K562 (cell line): Measurements from ENCODE around the gene COL5A1. TPM values are rescaled to one million over a fixed set of nuclear protein-coding genes. Genes with fewer than 3 reads are reported as not detected.

Experiments used
- ATAC-seq: fragments of 200-7000 bp; cut with Tn5 transposase; 3 replicates; pipeline ENCODE4 v1.9.1; 2020; ENCODE audit warnings: moderate library complexity
- BruUV-seq: library from RNA; stranded (reverse); fragments of 400-500 nt; replicated peaks from 2 replicates; lab custom pipeline; 2021; lab: Mats Ljungman, UMichigan
- CTCF ChIA-PET: fragments of 300-600 bp; formaldehyde crosslinking; extraction: SDS; loops from one replicate; lab custom pipeline; 2021; ENCODE audit warnings: low intra/inter-chr PET ratio; lab: Yijun Ruan, JAX
- POLR2A ChIA-PET: fragments of 300-600, 350-650 bp; sonication (Branson Sonifier 250); formaldehyde crosslinking; extraction: SDS; loops from one replicate; lab custom pipeline; 2021; ENCODE audit warnings: antibody characterized with exemption, inconsistent platforms; lab: Yijun Ruan, JAX
- DNase-seq, 4 experiments: peaks; one replicate each; pipeline versions ENCODE4 v3.0.0 to v3.0.0-alpha.2; 2011 to 2018; ENCODE audit warnings: low spot score in 3 of 4, mixed read lengths in 3 of 4; ENCODE audit errors: extremely low read depth in 1 of 4
- FAIRE-seq: peaks from 2 replicates; lab custom pipeline; 2011; peaks lifted over from hg19 to GRCh38; lab: Jason Lieb, UNC
- H2AFZ ChIP-seq: 2 replicates; pipeline ENCODE4 v1.6.0; 2011; ENCODE audit warnings: low read depth, low read length, control low read depth, inconsistent platforms
- H3K27ac ChIP-seq: fragments of 200-600 bp; 3 replicates; pipeline ENCODE4 v1.8.0; 2011; ENCODE audit warnings: low read depth, mild to moderate bottlenecking, control low read depth, inconsistent platforms, low read length, moderate library complexity, mixed read lengths; ENCODE audit errors: extremely low read depth
- H3K27me3 ChIP-seq, 2 experiments: fragments of 300-600 bp in 1 of 2; 2 replicates in 1 of 2; 3 replicates in 1 of 2; pipeline versions ENCODE4 v1.6.0 to v1.8.0; 2011; ENCODE audit warnings: inconsistent platforms in 2 of 2, low read length in 2 of 2, mild to moderate bottlenecking in 1 of 2, mixed read lengths in 1 of 2, moderate library complexity in 1 of 2; ENCODE audit not compliant: control insufficient read depth in 2 of 2, insufficient read depth in 2 of 2
- H3K36me3 ChIP-seq: fragments of 300-600 bp; 3 replicates; pipeline ENCODE4 v1.8.0; 2011; ENCODE audit warnings: mild to moderate bottlenecking, low read length, inconsistent platforms; ENCODE audit not compliant: control insufficient read depth, insufficient read depth
- H3K4me1 ChIP-seq, 2 experiments: fragments of 200-600 bp in 1 of 2; replicated peaks in 1 of 2; 2 replicates in 1 of 2; 3 replicates in 1 of 2; pipeline versions ENCODE4 v1.5.1 to v1.8.0; 2011; ENCODE audit warnings: inconsistent platforms in 2 of 2, low read length in 2 of 2, mild to moderate bottlenecking in 1 of 2, mixed read lengths in 1 of 2, moderate library complexity in 1 of 2; ENCODE audit not compliant: control insufficient read depth in 2 of 2, insufficient read depth in 2 of 2
- H3K4me2 ChIP-seq: 2 replicates; pipeline ENCODE4 v1.6.1; 2011; ENCODE audit warnings: low read length, control low read depth, inconsistent platforms, mixed read lengths; ENCODE audit not compliant: insufficient read depth
- H3K4me3 ChIP-seq: fragments of 200-600 bp; sonication (generic), shearing (Covaris generic); 2 replicates; pipeline ENCODE4 v1.5.1; 2016; ENCODE audit warnings: control low read depth, inconsistent platforms
- H3K79me2 ChIP-seq: fragments of 200-600 bp; 3 replicates; pipeline ENCODE4 v1.8.0; 2011; ENCODE audit warnings: low read length, inconsistent platforms; ENCODE audit not compliant: control insufficient read depth, insufficient read depth
- H3K9ac ChIP-seq, 2 experiments: 2 replicates each; pipeline versions ENCODE4 v1.6.0 to v1.6.1; 2011; ENCODE audit warnings: low read depth in 2 of 2, low read length in 2 of 2, control low read depth in 1 of 2, inconsistent platforms in 1 of 2, mild to moderate bottlenecking in 1 of 2, mixed read lengths in 1 of 2; ENCODE audit not compliant: insufficient read depth in 1 of 2
- H3K9me1 ChIP-seq: one replicate; pipeline ENCODE4 v1.6.0; 2011; ENCODE audit warnings: inconsistent platforms, mild to moderate bottlenecking, low read length, moderate library complexity; ENCODE audit not compliant: control insufficient read depth, insufficient read depth
- H3K9me3 ChIP-seq: replicated peaks from 2 replicates; pipeline ENCODE4 v1.5.1; 2011; ENCODE audit warnings: low read depth, low read length, inconsistent platforms; ENCODE audit not compliant: control insufficient read depth, insufficient read depth
- H4K20me1 ChIP-seq: replicated peaks from 2 replicates; pipeline ENCODE4 v1.6.1; 2011; ENCODE audit warnings: low read length, inconsistent platforms, mixed read lengths; ENCODE audit not compliant: control insufficient read depth, insufficient read depth
- ADNP ChIP-seq: fragments of 200-800 bp; sonication (Bioruptor generic); IDR thresholded peaks from 2 replicates; pipeline ENCODE4 v1.6.1; 2016; ENCODE audit warnings: missing genetic modification characterization, missing compliant biosample characterization
- IRF2 ChIP-seq: sonication (generic); formaldehyde crosslinking; IDR thresholded peaks from 2 replicates; pipeline ENCODE4 v1.8.1; 2022; ENCODE audit warnings: mild to moderate bottlenecking, missing genetic modification reagents
- NFE2 ChIP-seq: IDR thresholded peaks from 2 replicates; pipeline ENCODE4 v1.6.1; 2014; ENCODE audit warnings: antibody characterized with exemption, low read depth
- NRF1 ChIP-seq, 2 experiments: fragments of 450-650 bp; IDR thresholded peaks in 1 of 2; conservative IDR thresholded peaks in 1 of 2; 2 replicates each; pipeline ENCODE4 v1.6.1; 2014; ENCODE audit warnings: mild to moderate bottlenecking in 2 of 2
- PKNOX1 ChIP-seq: fragments of 450-650 bp; IDR thresholded peaks from 2 replicates; pipeline ENCODE4 v1.6.1; 2016
- PTRF ChIP-seq: fragments of 450-650 bp; IDR thresholded peaks from 2 replicates; pipeline ENCODE4 v1.6.1; 2016; ENCODE audit warnings: mild to moderate bottlenecking, missing genetic modification characterization, missing compliant biosample characterization
- TFAM ChIP-seq: fragments of 250-450 bp; sonication (Bioruptor Pico); conservative IDR thresholded peaks from 2 replicates; pipeline ENCODE4 v1.5.0; 2021; ENCODE audit warnings: mild to moderate bottlenecking, moderate library complexity
- ZBTB1 ChIP-seq: sonication (generic); formaldehyde crosslinking; IDR thresholded peaks from 2 replicates; pipeline ENCODE4 v1.8.1; 2023; ENCODE audit warnings: missing genetic modification reagents, low read depth, mild to moderate bottlenecking, borderline replicate concordance
- ZBTB2 ChIP-seq: fragments of 450-650 bp; IDR thresholded peaks from 2 replicates; pipeline ENCODE4 v1.6.1; 2016; ENCODE audit warnings: antibody characterized with exemption
- WGBS: fragments of 100-300 bp; shearing (Covaris generic); methylation state at CpG from one replicate; pipeline ENCODE4 v1.1.6; 2016; ENCODE audit warnings: low coverage, mixed read lengths; ENCODE audit not compliant: insufficient coverage; ENCODE audit errors: missing lambda C conversion rate; 5-methylcytosine and 5-hydroxymethylcytosine counted together
- in situ Hi-C: fragments of 300-500 bp; cut with MboI; formaldehyde crosslinking; loops from 4 replicates; pipeline ENCODE4 v1.15.0; 2018; ENCODE audit warnings: inconsistent platforms, mixed read lengths
- intact Hi-C: fragments of 100-400 bp; cut with micrococcal nuclease; formaldehyde crosslinking; loops from 2 replicates; pipeline ENCODE4 v1.14.2; 2022
- polyA plus RNA-seq, 8 experiments: library from polyadenylated mRNA; depleted of rRNA in 4 of 8; stranded (reverse) in 5 of 8; unstranded in 3 of 8; fragments of >200 nt; fragmentation: Nextera tagmentation in 2 of 8; fragmentation: Illumina TruSeq in 1 of 8; extraction: Ambion mirVana in 2 of 8; extraction: Trizol in 1 of 8; gene quantifications; 2 replicates each; pipeline versions ENCODE4 v1.2.1 to v1.2.3, GENCODE V29; 2011 to 2014; ENCODE audit warnings: inconsistent platforms in 1 of 8, missing spikeins in 1 of 8
- total RNA-seq, 7 experiments: library from RNA; depleted of rRNA in 6 of 7; stranded (reverse); fragments of >200 nt in 6 of 7; fragmentation: Illumina TruSeq in 2 of 7; extraction: Trizol in 2 of 7; gene quantifications; 2 replicates each; pipeline versions ENCODE4 v1.2.1 to v1.2.3, GENCODE V29; 2011 to 2021; ENCODE audit warnings: low replicate concordance in 1 of 7
- TF ChIP-seq, protein P1 (sequence below), 2 experiments: fragments of 150-350 bp in 1 of 2; IDR thresholded peaks; 2 replicates each; pipeline ENCODE4 v1.6.1; 2012 to 2016; ENCODE audit warnings: low read depth in 2 of 2, low read length in 2 of 2, mild to moderate bottlenecking in 1 of 2, moderate library complexity in 1 of 2

The COL5A1 gene
- total and polyA plus RNA-seq, 9 of the 15 experiments (the other 6 are each of a cell fraction or from before 2014, with no cell fraction given) = under 0.01 to 0.13 (median 0.04) TPM; not detected in 6

- WGBS = 0% methylated on average over 1 of the region's 1 CpG
- BruUV-seq = no TSS peak
- Histone ChIP-seq H3K9me1 (no peaks in the 10 kb centered on the region), H3K9ac (no peak overlapping the region), H3K9me3 (peaks cover 5% of the 10 kb centered on the region; the same call in 1 of the 2 replicates), H2AFZ (no peak overlapping the region), H3K36me3 (no peaks in the 10 kb centered on the region), H3K27ac (no peak overlapping the region), H3K4me1 (no peaks in the 10 kb centered on the region), H3K27me3 (peaks cover 0 to 7% of the 10 kb centered on the region in 2 experiments; a peak in 3 of 5 replicates), H4K20me1 (no peaks in the 10 kb centered on the region), H3K4me3 (no peak overlapping the region), H3K79me2 (no peaks in the 10 kb centered on the region), H3K4me2 (no peak overlapping the region)
- ChIA-PET CTCF (no interaction called here), POLR2A (no interaction called here)
- TF ChIP-seq ZBTB2 (no peak), IRF2 (0 out of 2 replicates have a peak, but pooled peaks have one; percentile 39)
- ATAC-seq (no peak), FAIRE-seq (no peak), DNase-seq (no peak)
- in situ Hi-C loops = no loop called here
- intact Hi-C loops = no loop called here
These were observed 106.4 kb downstream of the COL5A1 start for GRCh38 chr9:134747951-134748489.

GRCh38 chr9:134748591-134748990, 107.0 kb downstream of the COL5A1 start:
- no peaks in the 10 kb centered on the region for H4K20me1 ChIP-seq
- 1% methylated on average over 8 of the region's 8 CpGs for WGBS
- no peaks in the 10 kb centered on the region for H3K36me3 ChIP-seq
- no peak overlapping the region for H3K27ac ChIP-seq
- H3K27me3 ChIP-seq = peaks cover 0 to 10% of the 10 kb centered on the region in 2 experiments; a peak in 3 of 5 replicates
- no peak for ATAC-seq
- no peaks in the 10 kb centered on the region for H3K9me1 ChIP-seq
- no peak for DNase-seq
- no peaks in the 10 kb centered on the region for H3K79me2 ChIP-seq
- BruUV-seq = no TSS peak
- peaks cover 5% of the 10 kb centered on the region; the same call in 1 of the 2 replicates for H3K9me3 ChIP-seq
- no peak overlapping the region for H3K9ac ChIP-seq
- ChIA-PET POLR2A (no interaction called here), CTCF (no interaction called here)
- H3K4me2 ChIP-seq = no peak overlapping the region
- no peak overlapping the region for H3K4me3 ChIP-seq
- in situ Hi-C loops = no loop called here
- intact Hi-C loops = no loop called here
- H3K4me1 ChIP-seq = no peaks in the 10 kb centered on the region
- no peak overlapping the region for H2AFZ ChIP-seq
- FAIRE-seq = no peak
- TF ChIP-seq TFAM (no peak), ADNP (tag) (no peak), ZBTB1 (CRISPR knock-in tag) (no peak), PKNOX1 (no peak), NRF1 (conservative IDR thresholded peaks at IDR 0.05 in 1 of 2, IDR thresholded peaks at IDR 0.05 in 1 of 2) (no peak), NFE2 (no peak), PTRF (no peak)
- TF ChIP-seq, protein P1, sequence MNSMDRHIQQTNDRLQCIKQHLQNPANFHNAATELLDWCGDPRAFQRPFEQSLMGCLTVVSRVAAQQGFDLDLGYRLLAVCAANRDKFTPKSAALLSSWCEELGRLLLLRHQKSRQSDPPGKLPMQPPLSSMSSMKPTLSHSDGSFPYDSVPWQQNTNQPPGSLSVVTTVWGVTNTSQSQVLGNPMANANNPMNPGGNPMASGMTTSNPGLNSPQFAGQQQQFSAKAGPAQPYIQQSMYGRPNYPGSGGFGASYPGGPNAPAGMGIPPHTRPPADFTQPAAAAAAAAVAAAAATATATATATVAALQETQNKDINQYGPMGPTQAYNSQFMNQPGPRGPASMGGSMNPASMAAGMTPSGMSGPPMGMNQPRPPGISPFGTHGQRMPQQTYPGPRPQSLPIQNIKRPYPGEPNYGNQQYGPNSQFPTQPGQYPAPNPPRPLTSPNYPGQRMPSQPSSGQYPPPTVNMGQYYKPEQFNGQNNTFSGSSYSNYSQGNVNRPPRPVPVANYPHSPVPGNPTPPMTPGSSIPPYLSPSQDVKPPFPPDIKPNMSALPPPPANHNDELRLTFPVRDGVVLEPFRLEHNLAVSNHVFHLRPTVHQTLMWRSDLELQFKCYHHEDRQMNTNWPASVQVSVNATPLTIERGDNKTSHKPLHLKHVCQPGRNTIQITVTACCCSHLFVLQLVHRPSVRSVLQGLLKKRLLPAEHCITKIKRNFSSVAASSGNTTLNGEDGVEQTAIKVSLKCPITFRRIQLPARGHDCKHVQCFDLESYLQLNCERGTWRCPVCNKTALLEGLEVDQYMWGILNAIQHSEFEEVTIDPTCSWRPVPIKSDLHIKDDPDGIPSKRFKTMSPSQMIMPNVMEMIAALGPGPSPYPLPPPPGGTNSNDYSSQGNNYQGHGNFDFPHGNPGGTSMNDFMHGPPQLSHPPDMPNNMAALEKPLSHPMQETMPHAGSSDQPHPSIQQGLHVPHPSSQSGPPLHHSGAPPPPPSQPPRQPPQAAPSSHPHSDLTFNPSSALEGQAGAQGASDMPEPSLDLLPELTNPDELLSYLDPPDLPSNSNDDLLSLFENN (IDR thresholded peaks at IDR 0.05; ENCODE audit: low read depth in 2 of 2, low read length in 2 of 2) = no peak
